GOT3 (cell line): ENCODE data around the gene ARID3B.
A peak's percentile ranks its signal among the peaks of the same experiment; 100 is the strongest.
"Not testable (repeated sequence)": the region's sequence is repeated elsewhere in the genome, so short reads cannot be mapped to it uniquely, and the experiment has no call there.

ENCODE experiments used
- DNase-seq: peaks from one replicate; lab custom pipeline; 2025; ENCODE audit warnings: mixed read lengths; lab: John Stamatoyannopoulos, UW

The ARID3B gene

DNA sequence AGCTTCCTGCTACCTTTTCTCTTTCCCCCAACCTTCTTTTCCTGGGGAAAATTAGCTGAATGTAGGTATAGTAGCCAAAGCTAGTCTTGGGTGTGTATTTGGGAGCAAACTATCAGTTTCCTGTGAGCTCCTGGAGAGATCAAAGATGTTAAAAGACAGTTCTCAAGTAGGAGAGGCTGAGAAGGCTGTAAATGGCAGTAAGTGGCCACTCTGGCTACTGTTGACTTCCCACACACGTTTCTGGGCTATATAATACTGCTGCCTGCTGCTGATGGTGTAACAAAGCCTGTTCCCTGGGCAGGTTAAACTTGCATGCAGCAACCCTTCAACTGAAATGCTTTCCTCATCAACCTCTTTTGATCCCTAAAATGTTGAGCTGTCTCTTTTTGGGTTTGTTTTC lies 27.6 kb downstream of the ARID3B start:
- DNase-seq, result no peak

DNA sequence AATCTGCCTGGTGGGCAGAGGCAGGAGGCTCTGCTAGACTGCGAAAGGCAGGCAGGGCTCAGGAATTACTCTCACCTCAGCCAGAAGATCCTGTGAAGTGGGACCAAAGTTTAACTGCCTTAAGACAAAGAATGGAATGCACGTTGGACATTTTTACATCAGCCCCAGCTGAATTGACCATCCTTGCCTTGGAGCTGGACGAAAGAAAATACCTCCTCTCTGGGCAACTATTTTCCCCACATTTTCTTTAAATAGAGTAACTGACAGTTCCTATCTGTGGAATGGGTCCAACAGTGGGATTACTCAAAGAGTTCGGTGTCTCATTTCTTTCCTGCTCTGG lies 28.7 kb downstream of the ARID3B start:
- DNase-seq, result no peak

DNA sequence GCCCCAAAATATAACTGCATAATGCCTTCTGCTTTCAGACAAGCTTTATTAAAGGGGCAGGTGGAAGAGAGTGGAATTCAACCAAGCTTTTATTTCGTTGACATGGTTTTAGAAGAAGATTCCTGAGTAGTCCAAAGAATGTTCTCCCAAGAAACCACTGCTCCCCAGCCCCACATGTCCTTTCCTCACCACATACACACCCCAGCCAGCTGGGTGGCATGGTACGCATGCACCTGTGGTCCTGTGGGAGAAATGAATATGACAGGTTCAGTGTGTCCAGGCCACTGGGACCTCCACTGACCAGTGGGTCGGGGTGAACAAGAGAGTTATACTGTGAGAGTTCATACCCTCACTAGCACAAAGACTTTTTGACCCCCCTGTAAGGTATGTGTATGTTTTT lies 30.2 kb downstream of the ARID3B start:
- DNase-seq, result no peak

DNA sequence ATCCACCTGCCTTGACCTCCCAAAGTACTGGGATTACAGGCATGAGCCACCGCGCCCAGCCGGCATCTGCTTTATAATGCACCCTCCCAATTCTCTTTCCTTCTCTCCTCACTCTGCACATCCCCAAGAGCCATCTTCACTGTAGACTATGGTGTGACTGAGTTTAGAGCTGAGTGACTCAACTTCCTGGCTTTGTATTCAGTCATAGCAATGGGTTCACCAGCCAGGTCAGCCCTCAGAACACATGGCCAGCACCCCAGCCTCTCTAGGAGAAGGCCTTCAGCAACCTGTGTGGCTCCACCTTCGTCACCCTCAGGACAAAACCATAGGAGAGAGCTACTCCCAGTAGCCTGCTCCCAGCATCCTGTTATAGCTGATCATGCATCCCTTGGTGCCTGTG lies 33.0 kb downstream of the ARID3B start:
- DNase-seq, result no peak

DNA sequence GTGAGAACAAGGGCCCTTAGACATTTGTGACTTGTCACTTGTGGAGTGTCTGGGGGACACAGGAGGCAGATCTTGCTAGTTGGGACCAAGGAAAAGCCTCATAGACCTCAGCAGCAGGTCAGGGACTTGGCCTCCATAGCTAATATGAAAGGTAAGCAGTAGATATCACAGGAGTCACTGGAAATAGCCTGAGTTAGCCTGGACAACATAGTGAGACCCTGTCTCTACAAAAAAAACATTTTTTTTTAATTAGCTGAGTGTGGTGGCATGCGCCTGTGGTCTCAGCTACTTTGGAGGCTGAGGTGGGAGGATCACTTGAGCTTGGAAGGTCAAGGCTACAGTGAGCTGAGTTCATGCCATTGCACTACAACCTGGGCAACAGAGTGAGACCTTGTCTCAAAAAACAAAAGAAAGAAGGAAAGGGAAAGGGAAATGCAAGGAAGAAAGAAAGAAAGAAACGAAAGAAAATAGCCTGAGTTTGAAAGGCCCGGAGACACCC lies 37.5 kb downstream of the ARID3B start:
- DNase-seq, result no peak

DNA sequence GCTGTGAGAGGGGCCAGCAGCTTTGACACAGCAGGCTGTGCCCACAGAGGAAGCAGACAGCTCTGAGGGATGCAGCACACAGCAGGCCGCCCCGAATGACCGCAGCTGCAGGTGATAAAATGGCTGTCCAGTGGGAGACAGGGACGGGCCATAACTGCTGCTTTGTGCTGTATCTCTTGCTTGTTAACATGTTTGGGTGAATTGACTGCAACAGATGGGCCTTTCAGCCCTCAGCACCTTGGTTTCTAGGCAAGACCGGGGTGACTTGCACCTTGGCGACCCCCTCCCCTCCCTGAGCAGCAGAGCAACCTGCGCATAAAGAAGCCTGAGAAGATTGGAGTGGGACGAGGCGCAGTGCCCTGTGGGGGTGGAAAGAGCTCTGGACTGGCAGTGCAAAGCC lies 38.0 kb downstream of the ARID3B start:
- DNase-seq, result no peak

DNA sequence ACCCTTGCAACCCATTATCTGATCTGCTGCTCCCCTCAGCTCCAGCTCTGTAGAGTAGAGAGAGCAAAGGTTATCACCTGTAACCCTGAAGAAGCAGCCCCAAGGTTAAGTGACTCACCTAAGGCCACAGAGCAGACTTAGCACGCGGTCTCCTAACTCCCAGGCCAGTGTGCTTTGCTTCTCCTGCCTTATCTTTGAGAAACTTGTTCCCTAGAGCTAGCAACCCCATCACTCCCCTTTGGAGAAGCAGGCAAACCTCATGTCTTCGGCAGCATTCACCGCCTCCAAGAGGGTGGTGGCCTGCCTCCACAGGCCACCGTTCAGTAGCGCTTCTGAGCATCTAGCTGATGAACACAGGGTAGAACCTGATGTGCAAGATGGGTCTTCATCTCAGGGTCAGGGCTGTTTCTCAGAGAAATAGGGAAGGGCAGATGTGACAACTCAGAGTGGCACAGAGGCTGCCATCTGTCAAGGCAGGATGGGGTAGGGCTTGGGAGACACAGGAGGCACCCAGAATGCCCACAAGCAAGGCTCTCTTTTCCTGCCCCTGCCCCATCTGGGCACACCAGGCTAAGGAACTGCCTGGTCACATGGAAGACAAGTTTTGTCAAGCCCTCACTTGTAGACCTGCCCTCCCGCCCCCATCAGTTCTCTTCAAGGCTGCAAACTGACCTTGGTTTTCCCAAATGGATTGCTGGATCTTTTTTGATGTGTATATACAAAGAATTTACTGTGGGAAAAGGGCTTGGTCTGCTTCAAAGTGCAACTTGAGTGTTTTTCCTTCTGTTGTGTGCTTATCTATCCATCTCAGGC lies 39.7 kb downstream of the ARID3B start:
- DNase-seq, result no peak

DNA sequence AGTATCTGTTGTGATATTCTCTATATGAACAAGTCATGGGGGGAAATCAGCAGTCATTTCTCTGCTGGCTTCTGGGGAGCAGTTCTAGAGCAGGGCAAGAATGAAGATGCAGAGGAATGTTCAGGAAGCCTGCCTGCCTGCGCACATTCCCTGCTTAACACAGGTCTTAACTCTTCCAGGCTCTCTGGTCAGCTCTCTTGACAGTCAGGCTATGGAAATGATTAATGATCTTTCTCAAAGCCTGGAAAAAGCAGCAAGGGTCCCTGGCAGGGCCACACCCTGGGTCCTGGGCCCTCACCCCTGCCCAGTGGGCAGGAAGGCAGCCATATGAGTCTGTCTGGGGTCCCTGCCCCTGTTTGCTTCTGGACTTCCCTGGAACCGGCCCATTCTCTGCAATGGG lies 43.2 kb downstream of the ARID3B start:
- DNase-seq, result no peak

DNA sequence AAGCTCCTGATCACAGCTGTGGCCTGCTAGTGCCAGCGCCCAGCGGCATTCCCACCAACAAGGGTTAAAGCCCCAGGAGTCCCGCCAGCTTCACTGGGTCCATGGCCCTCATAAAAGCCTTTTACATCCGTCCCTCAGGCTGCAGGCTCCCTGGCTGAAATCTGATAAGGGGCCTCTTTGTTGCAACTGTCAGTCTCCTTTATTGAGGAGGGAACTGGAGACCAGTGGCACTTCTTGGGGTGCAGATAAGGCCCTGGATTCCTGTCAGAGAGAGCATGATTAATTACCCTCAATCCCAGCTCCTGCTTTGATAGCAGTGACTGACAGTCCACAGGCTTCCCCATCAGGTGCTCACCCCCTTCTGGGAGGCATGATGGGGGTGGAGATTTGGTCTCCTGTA lies 43.8 kb downstream of the ARID3B start:
- DNase-seq, result no peak

DNA sequence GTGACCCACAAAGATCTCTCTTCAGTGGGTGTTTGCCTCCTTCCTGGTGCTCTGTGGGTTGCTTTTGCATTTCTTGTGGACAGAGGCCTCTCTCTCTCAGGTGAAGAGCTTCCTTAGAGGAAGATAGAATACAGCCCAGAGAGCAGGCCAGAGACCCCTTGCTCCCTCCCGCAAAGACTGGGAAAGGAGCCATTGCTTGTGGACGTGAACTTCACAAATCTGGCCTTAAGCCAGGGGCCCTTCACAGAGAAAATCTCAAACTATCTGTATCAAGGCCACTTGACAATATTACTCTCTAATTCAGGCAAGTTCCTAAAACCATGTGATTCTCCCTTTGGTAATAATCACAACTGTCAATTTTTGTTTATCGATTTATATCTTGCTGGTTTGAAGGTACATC lies 44.2 kb downstream of the ARID3B start:
- DNase-seq, result no peak

DNA sequence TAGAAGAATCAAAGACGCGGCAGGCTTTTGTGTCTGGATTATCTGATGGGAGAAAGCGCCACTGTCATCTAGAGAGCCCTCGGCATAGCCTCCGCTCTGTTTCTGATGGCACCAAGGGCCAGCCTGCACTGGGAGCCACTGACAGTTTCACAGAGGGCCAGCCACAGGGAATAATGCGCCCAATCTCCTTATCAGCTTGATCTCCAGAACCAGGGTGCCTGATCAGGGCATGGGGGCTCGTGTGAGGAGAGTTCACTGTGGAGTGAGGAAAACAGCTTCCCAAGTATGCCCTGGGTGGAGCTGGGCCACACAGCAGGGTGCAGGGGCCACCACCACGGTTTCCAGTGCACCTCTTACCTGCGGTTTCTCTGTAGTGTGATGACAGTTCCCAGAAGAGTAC lies 44.8 kb downstream of the ARID3B start:
- no peak for DNase-seq

DNA sequence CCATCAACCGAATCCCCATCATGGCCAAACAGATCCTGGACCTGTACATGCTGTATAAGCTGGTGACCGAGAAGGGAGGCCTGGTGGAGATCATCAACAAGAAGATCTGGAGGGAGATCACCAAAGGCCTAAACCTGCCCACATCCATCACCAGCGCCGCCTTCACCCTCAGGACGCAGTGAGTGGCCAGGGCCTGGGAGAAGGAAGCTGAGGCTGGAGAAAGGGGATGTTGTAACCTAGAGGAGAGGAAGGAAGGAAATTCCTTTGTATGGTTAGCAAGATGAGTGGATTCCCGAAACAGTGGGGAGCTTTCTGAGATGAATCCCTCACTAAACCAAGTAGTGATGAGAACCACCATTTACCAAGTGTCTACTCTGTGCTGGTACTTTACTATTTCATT lies 48.8 kb downstream of the ARID3B start:
- DNase-seq, result no peak

DNA sequence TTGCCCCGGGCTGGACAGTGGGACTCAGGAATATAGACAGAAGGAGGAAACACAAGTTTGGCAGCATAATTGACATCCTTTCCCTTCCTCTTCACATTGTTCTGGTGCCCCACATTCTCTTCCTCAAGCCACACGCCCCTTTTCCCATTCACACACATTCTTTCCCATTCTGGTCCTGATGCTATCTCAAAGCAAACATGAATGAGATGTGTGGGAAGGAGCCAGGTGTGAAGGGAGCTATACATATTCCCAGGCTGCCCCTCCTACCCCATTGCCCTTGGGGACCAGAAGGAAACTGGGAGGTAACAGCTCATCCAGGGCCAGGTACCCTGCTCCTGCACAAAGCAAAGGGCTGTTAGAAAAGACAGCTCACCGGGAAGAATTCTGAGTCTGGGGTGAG lies 51.2 kb downstream of the ARID3B start:
- DNase-seq, result no peak

DNA sequence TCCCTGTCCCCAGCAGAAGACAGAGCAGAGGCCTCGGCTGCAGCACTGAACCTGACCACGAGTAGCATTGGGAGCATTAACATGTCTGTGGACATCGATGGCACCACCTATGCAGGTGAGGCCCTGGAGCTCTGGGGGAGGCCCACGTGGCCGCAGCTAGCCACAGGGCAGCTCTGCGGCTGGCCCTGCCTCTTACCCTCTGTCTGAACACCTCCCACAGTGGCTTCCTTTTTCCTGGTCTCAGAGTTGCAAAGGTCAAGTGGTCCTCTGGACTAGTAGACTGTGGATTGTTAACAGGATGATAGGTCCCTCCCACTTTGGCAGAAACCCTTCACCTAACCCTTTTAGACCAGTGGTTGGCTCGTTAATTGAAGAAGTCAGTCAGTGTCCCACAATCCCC lies 52.1 kb downstream of the ARID3B start:
- DNase-seq, result no peak

DNA sequence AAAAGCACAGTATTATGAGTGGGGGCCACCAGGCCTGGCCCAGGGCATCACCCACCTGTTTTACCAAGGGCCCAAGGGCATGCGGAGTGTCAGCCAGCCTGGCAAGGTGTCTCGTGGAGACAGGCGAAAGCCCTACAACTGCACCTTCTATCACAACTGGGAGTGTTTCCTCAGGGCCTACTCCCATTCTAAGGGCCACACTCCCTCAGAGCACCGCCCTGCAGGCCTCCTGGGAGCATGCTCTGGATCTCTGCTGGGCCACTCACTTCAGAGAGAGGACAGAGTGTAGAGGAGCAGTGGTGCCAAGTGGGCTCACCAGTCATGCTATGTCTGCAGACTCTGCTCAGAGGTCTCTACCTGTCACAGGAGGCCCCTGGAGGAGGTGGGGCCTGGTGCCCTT lies 53.4 kb downstream of the ARID3B start:
- no peak for DNase-seq

DNA sequence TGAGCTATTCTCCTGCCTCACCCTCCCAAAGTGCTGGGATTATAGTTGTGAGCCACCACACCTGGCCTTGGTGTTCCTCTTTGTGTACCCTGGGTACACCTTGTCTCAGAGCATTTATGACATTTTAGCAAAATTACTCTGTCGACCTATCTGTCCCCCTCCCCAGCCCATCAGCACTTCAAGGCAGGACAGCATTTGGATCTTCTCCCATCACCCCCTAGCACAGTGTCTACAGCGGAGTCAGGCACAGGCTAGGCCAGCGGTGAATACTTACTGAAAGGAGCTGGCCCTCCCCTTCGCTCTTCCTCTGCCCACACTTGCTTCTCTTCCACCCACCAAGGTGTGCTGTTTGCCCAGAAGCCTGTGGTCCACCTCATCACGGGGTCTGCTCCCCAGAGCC lies 54.3 kb downstream of the ARID3B start:
- DNase-seq, result no peak

DNA sequence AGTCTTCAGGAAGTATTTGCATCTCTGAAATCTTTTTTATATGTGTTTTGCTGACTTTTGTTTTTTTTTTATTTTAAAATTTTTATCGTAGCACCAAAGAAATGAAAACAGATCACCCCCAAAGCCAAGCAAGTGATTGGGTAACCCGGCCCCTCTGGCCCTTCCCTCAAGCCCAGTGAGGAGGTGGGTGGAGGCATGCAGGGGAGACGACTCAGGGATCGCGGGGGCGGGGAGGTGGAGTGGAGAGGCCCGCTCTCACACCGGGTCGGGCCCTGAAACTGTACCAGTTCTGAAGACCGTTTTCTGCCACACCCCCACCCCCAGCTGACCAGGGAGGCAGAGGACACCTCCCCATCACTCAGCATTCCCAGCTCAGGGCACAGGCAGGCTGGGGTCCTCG lies 55.7 kb downstream of the ARID3B start:
- DNase-seq, result not testable (repeated sequence)

DNA sequence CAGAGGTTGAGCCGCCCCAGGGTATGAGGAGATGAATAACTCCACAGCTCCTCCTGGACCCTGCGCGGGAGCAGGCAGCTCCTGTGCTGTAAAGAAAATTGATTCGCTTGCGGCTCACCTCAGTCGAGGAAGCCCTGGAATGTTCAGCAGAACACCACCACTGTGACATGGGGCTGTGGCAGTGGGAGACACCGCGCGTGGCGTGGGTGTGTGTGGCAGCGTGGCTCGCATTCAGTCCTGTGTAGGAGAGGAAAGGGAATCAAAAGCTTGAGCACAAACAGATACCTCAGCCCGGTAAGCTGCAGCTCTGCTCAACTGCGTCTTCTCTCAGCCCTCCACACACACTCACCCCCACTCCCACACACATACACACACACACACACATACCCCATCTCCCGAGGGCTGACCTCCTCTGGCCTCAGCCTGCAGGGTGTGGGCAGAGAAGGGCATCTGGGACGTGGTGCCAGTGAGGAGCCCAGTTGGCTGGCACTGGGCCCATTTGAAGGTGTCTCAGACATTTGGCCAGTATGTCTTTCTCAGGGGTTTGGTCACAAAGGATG lies 56.2 kb downstream of the ARID3B start:
- DNase-seq, result not testable (repeated sequence)

DNA sequence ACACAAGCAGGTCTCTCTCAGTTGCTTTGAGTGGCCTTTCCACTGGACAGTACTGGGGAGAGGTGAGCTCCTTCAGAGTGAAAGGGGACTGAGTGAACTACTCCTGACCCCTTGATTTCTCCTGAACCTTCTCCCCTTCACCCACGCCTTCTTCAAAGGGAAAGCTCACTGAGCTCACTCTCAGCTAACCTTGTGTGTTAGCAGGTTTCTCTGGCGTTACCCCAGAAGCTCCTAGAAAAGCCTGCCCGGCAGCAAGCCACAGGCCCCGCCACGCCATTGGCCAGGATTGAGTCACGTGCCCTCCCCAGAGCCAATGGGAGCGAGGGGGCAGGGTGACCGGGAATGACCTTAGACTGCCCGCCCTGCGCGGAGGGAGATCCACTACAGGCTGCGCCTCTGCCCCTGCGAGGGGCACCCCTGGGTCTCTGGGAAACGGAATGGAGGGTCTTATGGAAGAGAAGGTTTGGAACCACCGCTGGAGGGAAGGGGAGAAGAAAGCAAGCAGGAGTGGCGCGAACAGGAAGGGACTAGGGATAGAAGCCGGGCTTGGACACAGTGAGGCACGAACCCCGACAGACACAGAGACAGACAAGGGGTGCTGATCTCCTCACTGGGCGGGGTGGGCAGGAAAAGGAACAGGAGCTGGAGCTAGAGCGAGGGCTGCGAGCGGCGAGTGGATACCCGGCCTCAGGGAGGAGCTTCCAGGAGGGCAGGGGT lies 57.3 kb downstream of the ARID3B start:
- DNase-seq, result peak; percentile 75

DNA sequence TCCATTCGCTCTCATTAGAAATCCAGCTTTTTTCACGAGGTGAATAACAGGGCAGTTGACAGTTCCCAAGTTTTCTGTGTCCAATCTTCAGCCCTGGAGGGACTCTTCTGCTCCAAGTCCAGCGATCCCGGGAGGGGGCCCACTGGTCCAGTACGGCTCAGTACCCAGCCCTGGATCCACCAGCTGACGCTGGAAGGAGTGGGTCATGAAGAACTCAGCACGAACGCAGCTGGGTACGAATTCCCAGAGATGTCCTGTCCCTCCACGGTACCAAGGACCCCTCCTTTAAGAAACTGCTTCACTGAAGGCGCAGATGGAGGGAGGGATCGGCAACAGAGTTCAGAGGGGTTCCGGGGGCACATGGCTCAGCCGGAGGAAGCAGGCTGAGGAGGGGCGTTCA lies 58.1 kb downstream of the ARID3B start:
- no peak for DNase-seq

DNA sequence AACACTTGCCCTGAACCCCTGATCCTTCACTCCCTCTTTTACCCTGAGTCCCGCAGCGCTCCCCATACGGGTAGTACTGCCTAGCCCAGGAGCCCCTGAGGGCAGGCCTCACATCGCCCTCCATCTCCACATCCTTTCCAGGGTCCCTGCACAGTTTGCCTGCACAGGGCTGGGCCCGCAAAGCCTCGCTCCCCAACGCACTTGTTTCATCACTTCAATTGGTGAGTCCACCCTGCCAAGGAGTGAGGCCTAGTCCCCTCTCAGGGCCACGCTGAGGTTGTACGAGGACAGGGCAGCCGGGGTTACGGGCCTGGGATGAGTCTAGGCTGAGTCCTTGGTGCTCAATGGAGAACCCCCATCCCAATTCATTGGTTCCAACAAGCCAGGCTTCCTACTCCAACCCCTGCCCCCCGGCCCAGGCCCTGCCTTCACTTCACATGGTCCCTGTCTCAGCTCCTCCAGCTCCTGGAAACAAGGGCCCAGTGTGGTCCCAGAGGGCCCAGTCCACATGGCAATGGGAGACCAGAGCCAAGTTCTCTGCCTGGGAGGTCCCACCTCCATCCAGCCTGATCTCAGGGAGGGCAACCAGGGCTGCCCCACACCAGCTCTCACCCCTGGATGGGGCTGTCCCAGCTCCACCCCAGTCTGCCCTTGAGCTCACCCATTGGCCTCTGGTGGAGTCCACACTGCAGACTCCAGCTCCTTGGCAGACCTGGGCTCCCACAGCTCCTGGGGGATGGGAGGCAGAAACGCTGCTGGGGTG lies 62.2 kb downstream of the ARID3B start:
- no peak for DNase-seq
